Fibroblast of mammary gland (primary cell): Measurements from ENCODE around the gene OTOG.

ENCODE experiments used
- DNase-seq: peaks from one replicate; pipeline ENCODE4 v3.0.0-alpha.2; 2010; ENCODE audit warnings: low read depth
- H3K4me3 ChIP-seq: 2 replicates; pipeline ENCODE4 v1.5.1; 2011; ENCODE audit warnings: low read depth, mild to moderate bottlenecking, low read length, moderate library complexity; ENCODE audit not compliant: control insufficient read depth
- TF ChIP-seq, protein P1 (sequence below): conservative IDR thresholded peaks from 2 replicates; pipeline ENCODE4 v1.5.1; 2011; ENCODE audit warnings: low read depth, low read length, inconsistent platforms; ENCODE audit not compliant: control insufficient read depth, insufficient read depth

OTOG gene

DNA sequence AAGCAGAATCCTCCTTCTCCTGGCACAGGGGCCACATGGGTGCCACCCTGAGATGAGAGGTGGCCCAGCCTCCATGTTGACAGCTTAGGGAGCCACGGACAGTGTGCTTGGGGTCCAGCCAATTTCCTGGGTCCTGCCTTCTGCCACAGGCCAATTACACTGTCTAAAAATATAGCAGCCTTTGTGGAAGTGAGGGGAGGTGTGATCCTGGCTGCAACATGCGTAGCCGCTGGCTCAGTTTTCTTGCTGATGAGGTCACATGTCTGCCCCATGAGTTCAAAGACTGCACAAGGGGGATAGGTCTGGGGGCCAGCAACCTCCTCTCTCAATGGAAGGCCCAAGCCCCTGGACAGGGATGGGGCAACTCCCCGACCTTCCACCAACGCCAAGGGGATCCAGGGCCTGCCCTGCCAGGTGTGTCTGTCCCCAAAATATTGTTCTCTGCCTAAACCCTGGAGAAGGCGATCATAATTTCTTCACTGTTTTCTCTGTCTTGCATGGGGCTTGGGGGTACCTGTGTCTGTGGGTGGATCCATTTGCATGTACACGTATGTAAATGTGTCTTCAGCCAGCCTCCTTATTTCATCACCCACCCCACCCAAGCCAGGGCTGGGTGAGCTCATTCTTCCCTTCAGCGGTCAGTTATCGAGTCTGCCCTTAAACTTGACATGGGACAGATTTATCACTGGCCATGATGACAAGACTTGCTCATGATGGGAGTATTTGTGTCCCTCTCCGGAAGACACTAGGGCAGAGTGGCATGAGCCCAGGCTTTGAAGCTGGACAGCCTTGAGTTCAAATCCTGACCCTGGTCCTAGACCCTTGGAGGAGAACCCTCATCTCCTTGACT lies 59.4 kb downstream of the OTOG start:
- no peak for DNase-seq
- no peak overlapping the region for H3K4me3 ChIP-seq
- TF ChIP-seq, protein P1, sequence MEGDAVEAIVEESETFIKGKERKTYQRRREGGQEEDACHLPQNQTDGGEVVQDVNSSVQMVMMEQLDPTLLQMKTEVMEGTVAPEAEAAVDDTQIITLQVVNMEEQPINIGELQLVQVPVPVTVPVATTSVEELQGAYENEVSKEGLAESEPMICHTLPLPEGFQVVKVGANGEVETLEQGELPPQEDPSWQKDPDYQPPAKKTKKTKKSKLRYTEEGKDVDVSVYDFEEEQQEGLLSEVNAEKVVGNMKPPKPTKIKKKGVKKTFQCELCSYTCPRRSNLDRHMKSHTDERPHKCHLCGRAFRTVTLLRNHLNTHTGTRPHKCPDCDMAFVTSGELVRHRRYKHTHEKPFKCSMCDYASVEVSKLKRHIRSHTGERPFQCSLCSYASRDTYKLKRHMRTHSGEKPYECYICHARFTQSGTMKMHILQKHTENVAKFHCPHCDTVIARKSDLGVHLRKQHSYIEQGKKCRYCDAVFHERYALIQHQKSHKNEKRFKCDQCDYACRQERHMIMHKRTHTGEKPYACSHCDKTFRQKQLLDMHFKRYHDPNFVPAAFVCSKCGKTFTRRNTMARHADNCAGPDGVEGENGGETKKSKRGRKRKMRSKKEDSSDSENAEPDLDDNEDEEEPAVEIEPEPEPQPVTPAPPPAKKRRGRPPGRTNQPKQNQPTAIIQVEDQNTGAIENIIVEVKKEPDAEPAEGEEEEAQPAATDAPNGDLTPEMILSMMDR = no peak

DNA sequence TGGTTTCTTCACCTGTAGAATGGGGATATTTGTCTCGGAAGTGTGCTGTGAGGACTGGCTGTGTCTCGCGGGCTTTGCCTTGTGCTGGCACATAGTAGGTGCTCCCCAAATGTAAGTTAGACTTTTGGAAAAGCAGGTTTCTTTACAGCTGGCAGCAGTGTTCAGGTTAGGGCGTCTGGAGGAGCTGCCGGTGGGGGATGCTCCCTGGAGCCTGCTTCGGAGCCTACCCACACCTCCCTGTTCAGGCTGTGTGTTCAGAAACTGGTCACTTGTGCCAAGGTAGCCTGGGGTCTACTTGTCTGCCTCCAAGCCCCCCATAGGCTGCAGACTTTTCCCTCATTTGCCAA lies 60.0 kb downstream of the OTOG start:
- DNase-seq = no peak
- H3K4me3 ChIP-seq = no peak overlapping the region
- TF ChIP-seq, protein P1 = no peak

DNA sequence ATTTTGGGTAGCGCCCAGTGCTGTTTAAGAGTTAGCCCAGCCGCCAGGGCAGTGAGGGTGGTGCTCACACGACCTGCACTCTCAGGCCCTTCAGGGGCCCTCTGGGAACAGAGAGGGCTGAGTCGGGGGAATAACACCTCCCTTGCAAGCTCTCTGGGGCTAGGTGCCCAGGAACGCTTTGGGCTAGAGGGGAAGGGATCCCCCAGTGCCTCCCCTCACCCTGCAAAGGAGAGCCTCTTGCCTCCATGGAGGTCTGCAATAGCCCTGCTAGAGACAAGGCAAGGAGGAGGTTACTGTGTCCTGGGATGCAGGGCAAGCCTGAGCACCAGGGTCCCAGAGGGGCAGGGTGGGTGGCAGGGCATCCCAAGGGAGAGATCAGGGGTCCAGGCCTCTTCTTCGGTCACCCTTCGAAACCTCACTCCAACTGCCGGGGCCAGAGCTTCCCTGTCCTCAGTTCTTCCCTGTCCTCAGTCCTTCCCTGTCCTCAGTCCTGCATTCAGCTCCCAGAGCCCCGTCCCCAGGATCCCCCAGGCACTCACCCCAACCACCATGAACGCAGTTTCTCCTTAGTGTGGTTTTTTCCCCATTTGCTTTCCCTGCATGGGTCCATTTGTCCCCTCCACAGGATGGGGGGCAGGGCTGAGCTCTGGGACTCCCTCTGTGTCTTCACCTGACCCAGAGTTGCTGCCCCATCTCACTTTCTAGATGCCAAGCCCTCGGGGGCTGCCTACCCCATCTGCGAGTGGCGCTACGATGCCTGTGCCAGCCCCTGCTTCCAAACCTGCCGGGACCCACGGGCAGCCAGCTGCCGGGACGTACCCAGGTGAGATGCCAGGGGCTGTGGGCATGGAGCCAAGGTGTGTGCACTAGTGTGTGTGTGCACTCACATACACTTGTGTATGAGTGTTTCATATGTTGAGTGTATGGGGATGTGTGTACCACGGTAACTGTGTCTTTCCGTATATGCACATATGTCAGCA lies 60.8 kb downstream of the OTOG start:
- no peak for DNase-seq
- TF ChIP-seq, protein P1 = no peak
- H3K4me3 ChIP-seq = no peak overlapping the region

DNA sequence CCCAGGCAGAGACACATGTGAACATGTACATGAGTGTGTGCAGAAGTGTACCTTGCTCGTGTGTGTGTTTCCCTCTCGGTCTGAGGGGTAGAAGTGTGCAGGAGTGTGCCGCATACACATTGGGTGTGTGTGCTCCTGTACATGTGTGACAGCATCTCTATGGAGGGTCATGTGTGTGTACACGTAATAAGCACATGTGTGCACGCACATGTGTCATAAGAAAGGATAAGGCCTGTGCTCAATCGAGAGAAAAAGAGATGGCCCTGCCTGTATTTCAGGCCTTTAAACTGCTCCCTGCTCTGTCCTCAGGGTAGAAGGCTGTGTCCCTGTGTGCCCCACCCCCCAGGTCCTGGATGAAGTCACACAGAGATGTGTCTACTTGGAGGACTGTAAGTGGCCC lies 61.8 kb downstream of the OTOG start:
- H3K4me3 ChIP-seq = no peak overlapping the region
- no peak for DNase-seq
- TF ChIP-seq, protein P1 = no peak

DNA sequence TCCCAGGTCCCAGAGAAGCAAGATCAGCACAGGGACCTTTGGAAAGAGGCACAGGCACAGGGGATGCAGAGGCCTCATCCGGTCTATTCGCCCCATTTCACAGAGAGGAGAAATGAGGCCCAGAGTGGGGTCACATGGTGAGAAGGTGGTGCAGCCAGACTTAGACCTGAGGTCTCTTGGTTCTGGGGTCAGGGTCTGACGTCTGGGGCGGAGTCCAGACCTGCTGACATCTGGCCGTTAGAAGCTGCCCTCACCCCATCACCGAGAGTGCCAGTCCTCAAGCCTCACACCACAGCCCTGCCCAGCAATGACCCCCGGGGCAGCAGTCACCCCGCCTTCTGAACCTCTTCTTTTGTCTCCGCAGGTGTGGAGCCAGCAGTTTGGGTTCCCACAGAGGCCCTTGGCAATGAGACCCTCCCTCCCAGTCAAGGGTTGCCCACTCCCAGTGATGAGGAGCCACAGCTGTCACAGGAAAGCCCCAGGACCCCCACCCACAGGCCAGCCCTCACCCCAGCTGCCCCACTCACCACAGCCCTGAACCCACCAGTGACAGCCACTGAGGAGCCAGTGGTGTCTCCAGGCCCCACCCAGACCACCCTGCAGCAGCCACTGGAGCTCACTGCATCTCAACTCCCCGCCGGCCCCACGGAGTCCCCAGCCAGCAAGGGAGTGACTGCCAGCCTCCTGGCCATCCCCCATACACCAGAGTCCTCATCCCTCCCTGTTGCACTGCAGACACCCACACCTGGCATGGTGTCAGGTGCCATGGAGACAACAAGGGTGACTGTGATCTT lies 62.4 kb downstream of the OTOG start:
- TF ChIP-seq, protein P1 = no peak
- no peak for DNase-seq
- H3K4me3 ChIP-seq = no peak overlapping the region
